ENCODE measurements around the gene EIF4H. TPM values are rescaled to one million over a fixed set of nuclear protein-coding genes. Genes with fewer than 3 reads are reported as not detected.

EIF4H gene
- total RNA-seq, 1 experiment from 2014 or later = 318 TPM

GRCh38 chr7:74240482-74240881, 66.3 kb downstream of the EIF4H start:
- Histone ChIP-seq H3K4me3 (ENCODE audit: low read depth in 2 of 2, low read length in 2 of 2) (no peak overlapping the region), H3K4me1 (ENCODE audit: control insufficient read depth, insufficient read depth, low read length) (no peaks in the 10 kb centered on the region), H3K27me3 (ENCODE audit: control insufficient read depth, insufficient read depth, low read length) (no peaks in the 10 kb centered on the region), H3K36me3 (ENCODE audit: control insufficient read depth, insufficient read depth, low read length) (peaks cover 13% of the 10 kb centered on the region), H3K27ac (ENCODE audit: low read length) (no peak overlapping the region), H3K9me3 (ENCODE audit: control insufficient read depth, insufficient read depth, low read depth, low read length) (no peaks in the 10 kb centered on the region)
- in situ Hi-C loops (cut with HindIII; ENCODE audit: low pct_unique_long_range_greater_than_20kb, low sequenced_read_pairs) (no loop called here), intact Hi-C loops (cut with micrococcal nuclease; ENCODE audit: unreplicated experiment) (no loop called here)
- CTCF ChIA-PET = interaction anchor here (0.7 kb wide), 1 partner anchor 160 kb away, joined by 12 read pairs; no protein-coding TSS in a partner anchor
- POLR2A ChIA-PET = no interaction called here
- TF ChIP-seq TCF7L2 (IDR thresholded peaks at IDR 0.05; ENCODE audit: low read depth, low read length) = no peak
- TF ChIP-seq POLR2AphosphoS5 (IDR thresholded peaks at IDR 0.05; ENCODE audit: low read depth, low read length) = no peak
- TF ChIP-seq SIN3A (IDR thresholded peaks at IDR 0.05; ENCODE audit: borderline replicate concordance, insufficient read depth, low read depth, low read length) = no peak
- no peak for TF ChIP-seq REST (IDR thresholded peaks at IDR 0.05; ENCODE audit: insufficient read depth in 1 of 2, low read depth in 2 of 2, low read length in 1 of 2)
- TF ChIP-seq CTCF (IDR thresholded peaks at IDR 0.05) = no peak
- ATAC-seq (no peak), DNase-seq (ENCODE audit: low read depth, low spot score) (no peak)
- no TSS peak for BruUV-seq (replicated peaks)

- ChIA-PET CTCF (no interaction called here), POLR2A (no interaction called here)
- in situ Hi-C loops (cut with HindIII; ENCODE audit: low pct_unique_long_range_greater_than_20kb, low sequenced_read_pairs) = no loop called here
Observed at GRCh38 chr7:74242122-74242443, 67.9 kb downstream of the EIF4H start.

More at GRCh38 chr7:74242122-74242443, 67.9 kb downstream of the EIF4H start:
- intact Hi-C loops (cut with micrococcal nuclease; ENCODE audit: unreplicated experiment) = no loop called here
- no peaks in the 10 kb centered on the region for H3K27me3 ChIP-seq (ENCODE audit: control insufficient read depth, insufficient read depth, low read length)
- peaks cover 13% of the 10 kb centered on the region for H3K36me3 ChIP-seq (ENCODE audit: control insufficient read depth, insufficient read depth, low read length)
- no peaks in the 10 kb centered on the region for H3K4me1 ChIP-seq (ENCODE audit: control insufficient read depth, insufficient read depth, low read length)
- no TSS peak for BruUV-seq (replicated peaks)
- TF ChIP-seq POLR2AphosphoS5 (IDR thresholded peaks at IDR 0.05; ENCODE audit: low read depth, low read length) = no peak
- TF ChIP-seq REST (IDR thresholded peaks at IDR 0.05; ENCODE audit: insufficient read depth in 1 of 2, low read depth in 2 of 2, low read length in 1 of 2) = no peak
- no peak for TF ChIP-seq TCF7L2 (IDR thresholded peaks at IDR 0.05; ENCODE audit: low read depth, low read length)
- no peak for TF ChIP-seq CTCF (IDR thresholded peaks at IDR 0.05)
- no peak for TF ChIP-seq SIN3A (IDR thresholded peaks at IDR 0.05; ENCODE audit: borderline replicate concordance, insufficient read depth, low read depth, low read length)
- DNase-seq (ENCODE audit: low read depth, low spot score) = no peak
- no peak overlapping the region for H3K27ac ChIP-seq (ENCODE audit: low read length)
- no peak for ATAC-seq
- no peaks in the 10 kb centered on the region for H3K9me3 ChIP-seq (ENCODE audit: control insufficient read depth, insufficient read depth, low read depth, low read length)
- no peak overlapping the region for H3K4me3 ChIP-seq (ENCODE audit: low read depth in 2 of 2, low read length in 2 of 2)

Measured in Panc1 (cell line).